Measurements from ENCODE around the gene ARHGAP12. TPM values are rescaled to one million over a fixed set of nuclear protein-coding genes. Genes with fewer than 3 reads are reported as not detected.

The ARHGAP12 gene
- total RNA-seq, 2 donors from 2014 or later = 5.2 to 5.6 TPM

DNA sequence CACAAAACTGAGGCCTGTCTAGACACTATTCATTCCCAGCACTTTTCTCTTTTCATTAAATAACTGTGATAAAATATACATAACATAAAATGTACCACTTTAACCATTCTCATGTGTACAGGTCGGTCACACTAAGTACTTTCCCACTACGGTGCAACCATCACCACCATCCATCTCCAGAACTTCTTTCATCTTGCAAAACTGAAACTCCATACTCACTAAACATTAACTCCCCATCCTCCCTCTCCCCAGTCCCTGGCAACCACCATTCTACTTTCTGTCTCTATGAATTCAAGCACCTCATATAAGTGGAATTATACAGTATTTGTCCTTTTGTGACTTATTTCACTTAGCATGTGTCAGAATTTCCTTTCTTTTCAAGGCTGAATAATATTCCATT lies 53.0 kb downstream of the ARHGAP12 start:
- H3K9me3 Mint-ChIP-seq = no peaks in the 10 kb centered on the region
- ATAC-seq (replicated peaks in 1 of 2) = peak in 1 of 2 donors; percentile 23
- H3K36me3 Mint-ChIP-seq (ENCODE audit: insufficient read depth in 2 of 2) = no peaks in the 10 kb centered on the region
- no peak overlapping the region for H3K4me3 Mint-ChIP-seq
- no peaks in the 10 kb centered on the region for H3K27me3 Mint-ChIP-seq (ENCODE audit: low read depth)
- peaks cover 23% of the 10 kb centered on the region for H3K4me1 Mint-ChIP-seq (ENCODE audit: low read depth)
- no peak for DNase-seq
- no peak overlapping the region for H3K27ac Mint-ChIP-seq

DNA sequence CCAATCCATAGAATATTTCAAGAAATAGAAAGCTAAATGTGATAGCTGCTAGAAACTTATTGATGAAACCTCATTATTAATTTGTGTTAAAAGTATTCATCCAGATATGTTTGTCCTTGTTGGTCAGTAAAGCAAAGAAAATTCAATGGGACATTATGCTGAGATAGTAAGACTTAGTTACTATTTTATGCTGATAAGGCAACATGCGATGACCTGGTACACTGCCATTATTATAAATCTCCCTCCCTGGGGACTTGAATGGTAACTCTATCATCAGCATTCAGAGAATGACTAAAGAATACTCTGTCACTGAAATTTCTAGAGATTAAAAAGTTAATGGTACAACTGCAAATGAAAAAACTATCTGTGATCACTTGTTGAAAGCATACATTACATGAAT lies 54.9 kb downstream of the ARHGAP12 start:
- Mint-ChIP-seq H3K4me1 (ENCODE audit: low read depth) (peaks cover 23% of the 10 kb centered on the region), H3K4me3 (no peak overlapping the region), H3K36me3 (ENCODE audit: insufficient read depth in 2 of 2) (no peaks in the 10 kb centered on the region), H3K27ac (no peak overlapping the region), H3K27me3 (ENCODE audit: low read depth) (no peaks in the 10 kb centered on the region), H3K9me3 (no peaks in the 10 kb centered on the region)
- ATAC-seq (replicated peaks in 1 of 2) (no peak), DNase-seq (no peak)

DNA sequence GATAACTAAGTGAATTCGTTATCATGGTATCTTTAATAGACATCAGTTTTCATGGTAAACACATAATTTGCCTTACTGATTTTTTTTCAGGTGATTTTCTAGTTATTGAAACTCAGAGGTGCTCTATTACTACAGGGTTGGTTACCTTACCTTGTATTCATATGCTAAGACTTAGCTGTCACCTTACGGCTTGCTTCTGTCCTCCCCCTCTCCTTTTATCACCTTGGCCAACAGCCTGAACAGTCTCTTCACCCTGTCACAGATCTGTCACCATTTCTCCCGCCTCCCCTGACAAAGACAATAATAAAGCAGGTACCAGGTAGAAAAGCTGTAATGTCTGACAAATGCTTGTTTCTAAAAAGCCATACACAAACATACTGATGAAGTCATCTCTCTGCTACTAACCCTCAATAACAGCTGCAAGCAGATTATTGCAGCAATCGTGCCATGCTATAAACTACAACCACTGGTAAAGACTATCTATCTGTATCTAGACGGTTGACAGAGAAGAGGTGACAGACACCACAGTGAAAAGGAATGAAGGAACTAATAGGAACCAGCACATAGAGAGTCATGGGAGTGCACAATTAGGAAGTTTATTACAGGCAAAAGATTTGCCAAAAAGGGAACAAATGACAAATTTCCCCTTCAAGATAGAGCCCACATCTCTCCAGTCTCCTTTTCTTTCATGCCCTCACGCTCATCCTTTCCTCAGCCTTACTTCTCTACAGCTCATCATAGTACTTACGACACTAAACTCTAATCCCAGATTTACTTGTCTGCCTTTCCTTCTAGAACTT lies 57.2 kb downstream of the ARHGAP12 start:
- H3K4me1 Mint-ChIP-seq (ENCODE audit: low read depth) = peaks cover 16% of the 10 kb centered on the region
- H3K9me3 Mint-ChIP-seq = no peaks in the 10 kb centered on the region

DNA sequence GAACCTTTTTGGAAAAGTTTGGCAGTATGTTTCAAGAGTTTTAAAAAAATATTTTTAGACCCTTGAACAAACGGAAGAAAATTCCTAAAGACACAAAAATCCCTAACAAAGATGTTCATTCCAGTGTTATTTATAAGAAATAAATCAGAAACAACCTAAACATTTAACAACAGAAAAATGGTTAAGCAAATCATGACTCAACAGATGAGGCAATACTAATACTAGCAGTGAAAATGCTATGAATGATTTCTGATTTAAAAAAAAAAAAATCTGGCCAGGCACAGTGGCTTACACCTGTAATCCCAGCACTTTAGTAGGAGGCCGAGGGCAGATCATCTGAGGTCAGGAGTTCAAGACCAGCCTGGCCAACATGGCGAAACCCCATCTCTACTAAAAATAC lies 61.0 kb downstream of the ARHGAP12 start:
- Mint-ChIP-seq H3K4me1 (ENCODE audit: low read depth) (peaks cover 6% of the 10 kb centered on the region), H3K4me3 (no peak overlapping the region), H3K27me3 (ENCODE audit: low read depth) (no peaks in the 10 kb centered on the region), H3K9me3 (no peaks in the 10 kb centered on the region), H3K27ac (no peak overlapping the region), H3K36me3 (ENCODE audit: insufficient read depth in 2 of 2) (no peaks in the 10 kb centered on the region)
- DNase-seq (no peak), ATAC-seq (replicated peaks in 1 of 2) (no peak)

More for the DNA sequence above, 57.2 kb downstream of the ARHGAP12 start:
- DNase-seq (no peak), ATAC-seq (replicated peaks in 1 of 2) (no peak)
- no peaks in the 10 kb centered on the region for H3K36me3 Mint-ChIP-seq (ENCODE audit: insufficient read depth in 2 of 2)
- no peaks in the 10 kb centered on the region for H3K27me3 Mint-ChIP-seq (ENCODE audit: low read depth)
- no peak overlapping the region for H3K27ac Mint-ChIP-seq
- H3K4me3 Mint-ChIP-seq = no peak overlapping the region

- Mint-ChIP-seq H3K9me3 (no peaks in the 10 kb centered on the region), H3K27me3 (ENCODE audit: low read depth) (no peaks in the 10 kb centered on the region), H3K4me1 (ENCODE audit: low read depth) (peaks cover 6% of the 10 kb centered on the region), H3K27ac (peak overlapping the region; percentile 42), H3K36me3 (ENCODE audit: insufficient read depth in 2 of 2) (no peaks in the 10 kb centered on the region), H3K4me3 (no peak overlapping the region)
- ATAC-seq (replicated peaks in 1 of 2) = no peak
- DNase-seq = no peak
Measured at GRCh38 chr10:31866118-31866670, 62.4 kb downstream of the ARHGAP12 start.

- H3K27ac Mint-ChIP-seq = peak overlapping the region; percentile 71
- H3K4me1 Mint-ChIP-seq (ENCODE audit: low read depth) = peaks cover 6% of the 10 kb centered on the region
- no peak for DNase-seq
- H3K4me3 Mint-ChIP-seq = peak overlapping the region in 1 of 2 donors; percentile 8
- no peaks in the 10 kb centered on the region for H3K36me3 Mint-ChIP-seq (ENCODE audit: insufficient read depth in 2 of 2)
- ATAC-seq (replicated peaks in 1 of 2) = no peak
- no peaks in the 10 kb centered on the region for H3K27me3 Mint-ChIP-seq (ENCODE audit: low read depth)
- H3K9me3 Mint-ChIP-seq = no peaks in the 10 kb centered on the region
Measured at GRCh38 chr10:31864834-31865518, 63.7 kb downstream of the ARHGAP12 start.

DNA sequence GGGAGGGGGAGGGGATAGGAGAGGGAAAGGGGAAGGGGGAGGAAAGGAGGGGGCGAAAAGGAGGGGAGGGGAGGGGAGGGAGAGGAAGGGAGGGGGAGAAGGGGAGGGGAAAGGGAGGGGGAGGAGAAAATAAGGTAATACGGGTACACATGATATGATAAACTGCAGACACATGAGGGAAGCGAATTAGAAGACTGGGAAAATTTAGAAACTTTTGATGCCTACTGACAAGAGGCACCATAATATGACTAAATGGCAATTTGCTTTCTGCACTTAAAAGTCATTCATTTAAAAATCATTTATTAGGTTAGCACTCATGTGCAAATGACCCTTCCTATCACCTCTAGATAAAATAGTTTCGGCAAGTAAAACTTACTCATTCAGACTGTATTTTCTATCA lies 73.6 kb downstream of the ARHGAP12 start:
- peaks cover 2 to 4% of the 10 kb centered on the region in 2 donors for H3K36me3 Mint-ChIP-seq (ENCODE audit: insufficient read depth in 2 of 2)
- no peaks in the 10 kb centered on the region for H3K27me3 Mint-ChIP-seq (ENCODE audit: low read depth)
- no peak overlapping the region for H3K27ac Mint-ChIP-seq
- no peak overlapping the region for H3K4me3 Mint-ChIP-seq
- H3K4me1 Mint-ChIP-seq (ENCODE audit: low read depth) = peaks cover 5% of the 10 kb centered on the region
- DNase-seq (no peak), ATAC-seq (replicated peaks in 1 of 2) (no peak)
- no peaks in the 10 kb centered on the region for H3K9me3 Mint-ChIP-seq

GRCh38 chr10:31853629-31854028 lies 75.0 kb downstream of the ARHGAP12 start:
- ATAC-seq (replicated peaks in 1 of 2) (no peak), DNase-seq (no peak)
- no peaks in the 10 kb centered on the region for H3K9me3 Mint-ChIP-seq
- H3K4me3 Mint-ChIP-seq = no peak overlapping the region
- H3K27me3 Mint-ChIP-seq (ENCODE audit: low read depth) = no peaks in the 10 kb centered on the region
- peaks cover under 1% of the 10 kb centered on the region in 2 donors for H3K36me3 Mint-ChIP-seq (ENCODE audit: insufficient read depth in 2 of 2)
- peaks cover 3% of the 10 kb centered on the region for H3K4me1 Mint-ChIP-seq (ENCODE audit: low read depth)
- no peak overlapping the region for H3K27ac Mint-ChIP-seq

DNA sequence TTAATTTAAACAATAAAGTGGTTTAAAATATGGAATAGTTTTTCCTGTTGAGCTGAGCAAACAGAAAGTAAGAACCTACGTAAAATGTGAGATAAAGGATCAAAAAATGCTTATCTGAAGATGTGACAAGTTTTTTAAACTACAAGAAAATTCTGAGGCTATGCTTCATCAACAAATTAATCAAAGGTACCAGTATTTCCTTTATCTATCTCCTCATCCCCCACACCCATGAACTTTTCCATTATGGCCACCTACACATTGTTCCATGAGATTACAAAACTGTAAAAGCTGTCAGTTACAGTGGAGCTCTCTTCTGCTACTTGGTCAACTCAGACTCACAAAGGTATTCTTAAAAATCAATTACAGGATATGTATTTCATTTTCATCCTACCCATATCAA lies 77.4 kb downstream of the ARHGAP12 start:
- no peak for ATAC-seq (replicated peaks in 1 of 2)
- Mint-ChIP-seq H3K27ac (no peak overlapping the region), H3K36me3 (ENCODE audit: insufficient read depth in 2 of 2) (peaks cover 0 to 1% of the 10 kb centered on the region in 2 donors), H3K4me3 (peak overlapping the region; percentile 13 to 22), H3K4me1 (ENCODE audit: low read depth) (no peaks in the 10 kb centered on the region), H3K9me3 (no peaks in the 10 kb centered on the region), H3K27me3 (ENCODE audit: low read depth) (no peaks in the 10 kb centered on the region)
- no peak for DNase-seq

GRCh38 chr10:31847515-31847914 lies 81.1 kb downstream of the ARHGAP12 start:
- peaks cover 0 to 1% of the 10 kb centered on the region in 2 donors for H3K36me3 Mint-ChIP-seq (ENCODE audit: insufficient read depth in 2 of 2)
- H3K4me1 Mint-ChIP-seq (ENCODE audit: low read depth) = no peaks in the 10 kb centered on the region
- H3K9me3 Mint-ChIP-seq = no peaks in the 10 kb centered on the region
- DNase-seq (no peak), ATAC-seq (replicated peaks in 1 of 2) (no peak)
- H3K27ac Mint-ChIP-seq = no peak overlapping the region
- no peak overlapping the region for H3K4me3 Mint-ChIP-seq
- H3K27me3 Mint-ChIP-seq (ENCODE audit: low read depth) = no peaks in the 10 kb centered on the region

DNA sequence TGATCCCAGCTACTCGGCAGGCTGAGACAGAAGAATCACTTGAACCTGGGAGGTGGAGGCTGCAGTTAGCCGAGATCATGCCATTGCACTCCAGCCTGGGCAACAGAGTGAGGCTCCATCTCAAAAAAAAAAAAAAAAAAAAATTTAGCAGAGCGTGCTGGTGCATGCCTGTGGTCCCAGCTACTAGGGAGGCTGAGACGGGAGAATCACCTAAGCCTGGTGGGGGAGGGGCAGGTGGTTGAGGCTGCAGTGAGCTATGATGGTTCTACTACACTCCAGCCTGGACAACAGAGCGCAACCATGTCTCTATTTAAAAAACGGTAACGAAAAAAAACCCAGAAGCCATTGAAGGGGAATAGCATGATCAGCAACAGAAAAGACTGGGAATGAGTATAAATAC lies 89.9 kb downstream of the ARHGAP12 start:
- peaks cover 4% of the 10 kb centered on the region for H3K4me1 Mint-ChIP-seq (ENCODE audit: low read depth)
- H3K9me3 Mint-ChIP-seq = no peaks in the 10 kb centered on the region
- no peak for ATAC-seq (replicated peaks in 1 of 2)
- H3K36me3 Mint-ChIP-seq (ENCODE audit: insufficient read depth in 2 of 2) = no peaks in the 10 kb centered on the region
- no peak for DNase-seq
- no peak overlapping the region for H3K4me3 Mint-ChIP-seq
- H3K27me3 Mint-ChIP-seq (ENCODE audit: low read depth) = no peaks in the 10 kb centered on the region
- no peak overlapping the region for H3K27ac Mint-ChIP-seq

GRCh38 chr10:31838065-31838464 lies 90.6 kb downstream of the ARHGAP12 start:
- Mint-ChIP-seq H3K4me3 (no peak overlapping the region), H3K27me3 (ENCODE audit: low read depth) (no peaks in the 10 kb centered on the region), H3K4me1 (ENCODE audit: low read depth) (peaks cover 4% of the 10 kb centered on the region), H3K27ac (no peak overlapping the region), H3K9me3 (no peaks in the 10 kb centered on the region), H3K36me3 (ENCODE audit: insufficient read depth in 2 of 2) (no peaks in the 10 kb centered on the region)
- DNase-seq (no peak), ATAC-seq (replicated peaks in 1 of 2) (no peak)

- Mint-ChIP-seq H3K27ac (no peak overlapping the region), H3K4me1 (ENCODE audit: low read depth) (peaks cover 4% of the 10 kb centered on the region), H3K4me3 (no peak overlapping the region), H3K36me3 (ENCODE audit: insufficient read depth in 2 of 2) (no peaks in the 10 kb centered on the region), H3K27me3 (ENCODE audit: low read depth) (no peaks in the 10 kb centered on the region), H3K9me3 (no peaks in the 10 kb centered on the region)
- DNase-seq = peak in 1 of 2 donors; percentile 1
- ATAC-seq (replicated peaks in 1 of 2) = no peak
Measured at GRCh38 chr10:31836569-31837406, 91.8 kb downstream of the ARHGAP12 start.
